Vagina (tissue), 2 donors: ENCODE measurements around the gene CDH4.
"Not testable (repeated sequence)": the region's sequence is repeated elsewhere in the genome, so short reads cannot be mapped to it uniquely, and the experiment has no call there.

Experiments
- POLR2A ChIP-seq, 2 donors: fragments of 450-650 bp; IDR thresholded peaks; one replicate each; pipeline ENCODE4 v1.6.1; 2017; ENCODE audit warnings: antibody characterized with exemption in 2 of 2, mild to moderate bottlenecking in 2 of 2, moderate library complexity in 2 of 2
- POLR2AphosphoS5 ChIP-seq, 2 donors: sonication (generic); formaldehyde crosslinking; IDR thresholded peaks; one replicate each; pipeline ENCODE4 v1.9.0; 2017; ENCODE audit warnings: antibody characterized with exemption in 2 of 2, mild to moderate bottlenecking in 2 of 2, low read depth in 1 of 2; ENCODE audit not compliant: insufficient read depth in 1 of 2
- TF ChIP-seq, protein P1 (sequence below), 3 experiments: fragments of 450-650 bp in 2 of 3; fragments of 200-600 bp in 1 of 3; sonication (generic) in 1 of 3; IDR thresholded peaks; one replicate each; pipeline ENCODE4 v1.5.1; 2017 to 2019; ENCODE audit warnings: antibody characterized with exemption in 3 of 3, mild to moderate bottlenecking in 2 of 3, moderate library complexity in 2 of 3

- TF ChIP-seq POLR2AphosphoS5 (IDR thresholded peaks at IDR 0.05; ENCODE audit: insufficient read depth in 1 of 2, low read depth in 1 of 2); POLR2A (IDR thresholded peaks at IDR 0.05): not testable (repeated sequence)
- TF ChIP-seq, protein P1, sequence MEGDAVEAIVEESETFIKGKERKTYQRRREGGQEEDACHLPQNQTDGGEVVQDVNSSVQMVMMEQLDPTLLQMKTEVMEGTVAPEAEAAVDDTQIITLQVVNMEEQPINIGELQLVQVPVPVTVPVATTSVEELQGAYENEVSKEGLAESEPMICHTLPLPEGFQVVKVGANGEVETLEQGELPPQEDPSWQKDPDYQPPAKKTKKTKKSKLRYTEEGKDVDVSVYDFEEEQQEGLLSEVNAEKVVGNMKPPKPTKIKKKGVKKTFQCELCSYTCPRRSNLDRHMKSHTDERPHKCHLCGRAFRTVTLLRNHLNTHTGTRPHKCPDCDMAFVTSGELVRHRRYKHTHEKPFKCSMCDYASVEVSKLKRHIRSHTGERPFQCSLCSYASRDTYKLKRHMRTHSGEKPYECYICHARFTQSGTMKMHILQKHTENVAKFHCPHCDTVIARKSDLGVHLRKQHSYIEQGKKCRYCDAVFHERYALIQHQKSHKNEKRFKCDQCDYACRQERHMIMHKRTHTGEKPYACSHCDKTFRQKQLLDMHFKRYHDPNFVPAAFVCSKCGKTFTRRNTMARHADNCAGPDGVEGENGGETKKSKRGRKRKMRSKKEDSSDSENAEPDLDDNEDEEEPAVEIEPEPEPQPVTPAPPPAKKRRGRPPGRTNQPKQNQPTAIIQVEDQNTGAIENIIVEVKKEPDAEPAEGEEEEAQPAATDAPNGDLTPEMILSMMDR (IDR thresholded peaks at IDR 0.05), result not testable (repeated sequence)
These were observed 201.6 kb downstream of the CDH4 start for GRCh38 chr20:61453623-61454022.
